Testis (tissue), 3 donors: ENCODE data around the gene CNN1. TPM values are rescaled to one million over a fixed set of nuclear protein-coding genes. Genes with fewer than 3 reads are reported as not detected.

Experiments used
- DNase-seq: peaks from one replicate; pipeline ENCODE4 v3.0.0-alpha.2; 2019
- H3K27ac ChIP-seq, 2 donors: fragments of 200-600 bp; sonication (generic); one replicate each; pipeline ENCODE4 v1.5.1; 2019
- H3K27me3 ChIP-seq: fragments of 200-600 bp; sonication (generic); one replicate; pipeline ENCODE4 v1.5.1; 2019
- H3K36me3 ChIP-seq: fragments of 200-600 bp; sonication (generic); one replicate; pipeline ENCODE4 v1.5.1; 2017; ENCODE audit warnings: low read depth; ENCODE audit errors: missing control alignments
- H3K4me1 ChIP-seq: fragments of 200-600 bp; sonication (generic); one replicate; pipeline ENCODE4 v1.5.1; 2019
- H3K4me3 ChIP-seq, 2 donors: fragments of 200-600 bp; sonication (generic); one replicate each; pipeline ENCODE4 v1.5.1; 2017 to 2019
- H3K9me3 ChIP-seq: fragments of 200-600 bp; sonication (generic); one replicate; pipeline ENCODE4 v1.5.1; 2017
- CTCF ChIP-seq, 3 experiments: fragments of 450-650 bp in 2 of 3; fragments of 200-600 bp in 1 of 3; sonication (generic) in 1 of 3; IDR thresholded peaks; one replicate each; pipeline ENCODE4 v1.5.1; 2016 to 2019; ENCODE audit warnings: antibody characterized with exemption in 3 of 3, mild to moderate bottlenecking in 2 of 3, moderate library complexity in 1 of 3
- POLR2A ChIP-seq: fragments of 450-650 bp; IDR thresholded peaks from one replicate; pipeline ENCODE4 v1.6.1; 2017; ENCODE audit warnings: antibody characterized with exemption, mild to moderate bottlenecking, moderate library complexity
- WGBS, 2 donors: methylation state at CpG; one replicate each; pipeline ENCODE4 v1.1.5; 2018; 5-methylcytosine and 5-hydroxymethylcytosine counted together
- intact Hi-C: fragments of 100-400 bp; cut with DNase I; formaldehyde crosslinking; loops from one replicate; pipeline ENCODE4 v1.15.1; 2023; ENCODE audit warnings: low total_unique reads
- polyA plus RNA-seq: library from polyadenylated mRNA; stranded (reverse); fragments of 350-450 nt; fragmentation: Illumina TruSeq; extraction: RNeasy Lipid Tissue Mini Kit (QIAGEN cat#74804); gene quantifications from one replicate; pipeline ENCODE4 v1.2.3, GENCODE V29; 2014; ENCODE audit warnings: low read depth, low replicate concordance; ENCODE audit not compliant: insufficient read depth
- total RNA-seq, 2 donors: library from RNA; depleted of rRNA; stranded (reverse); fragments of >200 nt; gene quantifications; one replicate each; pipeline ENCODE4 v1.2.3, GENCODE V29; 2016

CNN1 gene
- total and polyA plus RNA-seq, 3 donors from 2014 or later: 130 to 218 (median 151) TPM

GRCh38 chr19:11577451-11578257 lies 39.0 kb downstream of the CNN1 start, which contains the start of gene ACP5:
ACP5 (minus strand) TSS chr19:11577645; CDS start chr19:11577317, 328 bp downstream.
- WGBS, 2 donors: 48 to 59% methylated on average over 5 to 18 of the region's 18 CpGs
- Histone ChIP-seq H3K27ac (no peak within 1 kb of the TSS), H3K36me3 (no peaks in the 10 kb centered on the region), H3K4me3 (peak within 1 kb of the TSS in 1 of 2 donors; percentile 52), H3K27me3 (no peaks in the 10 kb centered on the region), H3K4me1 (no peaks in the 10 kb centered on the region), H3K9me3 (no peaks in the 10 kb centered on the region)
- TF ChIP-seq POLR2A (no peak), CTCF (IDR thresholded peaks at IDR 0.05) (no peak)
- no peak for DNase-seq
- intact Hi-C loops: no loop called here

DNA sequence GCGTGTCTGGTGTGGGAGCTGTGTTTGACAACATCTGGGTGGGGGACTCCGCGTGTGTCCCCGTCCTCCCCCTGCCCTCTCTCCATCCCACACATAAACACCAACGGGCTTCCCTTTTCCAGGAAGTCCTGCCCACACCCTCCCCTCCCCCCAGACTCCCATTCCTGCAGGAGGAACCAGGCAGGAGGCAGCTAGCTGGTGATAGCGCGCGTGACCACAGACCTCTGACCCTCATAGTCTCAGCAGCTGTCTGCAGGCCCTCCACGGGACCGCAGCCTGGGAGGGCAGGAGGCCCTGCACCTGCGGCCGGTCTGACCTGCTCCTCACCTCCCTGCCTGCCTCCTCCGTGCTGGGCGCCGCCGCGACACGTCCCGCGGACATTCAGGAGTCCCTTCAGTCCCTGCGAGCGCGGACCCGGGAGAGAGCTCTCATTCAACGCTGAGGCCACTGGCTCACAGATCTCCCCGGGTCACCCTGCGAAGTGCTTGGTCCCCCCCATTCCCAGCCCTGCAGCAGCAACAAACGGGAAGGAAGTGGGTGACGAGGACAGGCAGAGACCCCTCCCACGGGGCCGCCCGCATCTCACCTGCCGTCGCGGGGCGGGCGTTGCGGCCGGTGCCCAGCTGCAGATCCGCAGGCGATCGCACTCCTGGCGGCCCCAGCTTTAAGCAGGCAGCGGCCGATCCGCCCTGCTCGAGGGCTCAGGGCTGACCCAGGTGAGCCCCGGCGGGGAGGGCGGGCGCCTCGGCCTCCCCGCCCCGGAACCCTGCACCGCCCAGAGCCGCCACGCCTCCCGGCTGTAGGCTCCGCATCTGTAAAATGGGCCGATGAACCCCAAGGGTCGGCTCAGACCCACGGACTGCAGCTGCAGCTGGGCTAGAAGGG lies 39.8 kb downstream of the CNN1 start:
- Histone ChIP-seq H3K4me1 (no peaks in the 10 kb centered on the region), H3K4me3 (peak overlapping the region in 1 of 2 donors; percentile 52), H3K27me3 (no peaks in the 10 kb centered on the region), H3K27ac (no peak overlapping the region), H3K9me3 (no peaks in the 10 kb centered on the region), H3K36me3 (no peaks in the 10 kb centered on the region)
- intact Hi-C loops: no loop called here
- DNase-seq: peak; percentile 59
- no peak for TF ChIP-seq POLR2A
- TF ChIP-seq CTCF (IDR thresholded peaks at IDR 0.05): no peak
- WGBS, 2 donors: 26 to 51% methylated on average over 4 to 62 of the region's 62 CpGs

DNA sequence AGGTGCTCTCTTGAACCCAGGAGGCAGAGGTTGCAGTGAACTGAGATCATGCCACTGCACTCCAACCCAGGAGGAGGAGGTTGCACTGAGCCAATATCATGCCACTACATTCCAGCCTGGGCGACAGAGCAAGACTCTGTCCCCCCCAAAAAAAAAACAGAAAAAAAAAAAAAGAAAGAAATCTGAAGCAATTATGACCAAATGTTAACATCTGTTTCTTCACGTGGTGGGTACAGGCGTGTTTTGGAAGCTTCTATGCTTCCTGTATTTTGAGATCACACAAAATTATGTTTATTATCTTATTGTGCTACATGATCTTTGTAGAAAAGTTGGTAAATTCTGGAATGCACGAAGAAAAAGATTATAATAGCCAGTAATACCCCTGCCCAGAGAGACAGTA lies 41.5 kb downstream of the CNN1 start:
- Histone ChIP-seq H3K36me3 (no peaks in the 10 kb centered on the region), H3K27ac (no peak overlapping the region), H3K4me1 (no peaks in the 10 kb centered on the region), H3K9me3 (no peaks in the 10 kb centered on the region), H3K4me3 (no peak overlapping the region), H3K27me3 (no peaks in the 10 kb centered on the region)
- intact Hi-C loops: no loop called here
- WGBS, 2 donors: 60 to 72% methylated on average over 4 of the region's 4 CpGs
- no peak for DNase-seq
- TF ChIP-seq POLR2A (no peak), CTCF (IDR thresholded peaks at IDR 0.05) (no peak)

DNA sequence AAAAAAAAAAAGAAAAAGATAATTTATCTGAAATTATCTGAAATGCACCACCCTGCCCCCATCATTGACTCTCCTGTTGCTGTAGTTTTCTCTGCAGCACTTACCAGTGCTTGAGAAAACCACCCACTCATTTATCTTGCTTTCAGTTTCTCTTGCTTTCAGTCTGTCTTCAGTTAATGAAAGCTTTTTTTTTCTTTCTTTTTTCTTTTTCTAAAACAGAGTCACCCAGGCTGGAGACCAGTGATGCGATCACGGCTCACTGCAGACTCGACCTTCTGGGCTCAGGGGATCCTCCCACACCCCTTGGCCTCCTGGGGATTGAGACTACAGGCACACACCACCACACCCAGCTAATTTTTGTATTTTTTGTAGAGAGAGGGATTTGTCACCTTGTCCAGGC lies 43.1 kb downstream of the CNN1 start:
- no peak for DNase-seq
- no peak overlapping the region for H3K4me3 ChIP-seq
- H3K4me1 ChIP-seq: no peaks in the 10 kb centered on the region
- intact Hi-C loops: no loop called here
- no peak for TF ChIP-seq POLR2A
- no peak for TF ChIP-seq CTCF (IDR thresholded peaks at IDR 0.05)
- H3K27ac ChIP-seq: no peak overlapping the region
- H3K36me3 ChIP-seq: no peaks in the 10 kb centered on the region
- 33 to 54% methylated on average over 3 of the region's 3 CpGs for WGBS, 2 donors
- no peaks in the 10 kb centered on the region for H3K27me3 ChIP-seq
- no peaks in the 10 kb centered on the region for H3K9me3 ChIP-seq
